Duodenal mucosa (tissue), 2 donors: ENCODE results near the gene TNFRSF12A.
"Not testable (repeated sequence)": the region's sequence is repeated elsewhere in the genome, so short reads cannot be mapped to it uniquely, and the experiment has no call there.

Experiments
- H3K27ac ChIP-seq: one replicate; pipeline ENCODE4 v1.7.0; 2013; ENCODE audit warnings: low read depth, low read length
- H3K27me3 ChIP-seq, 2 donors: one replicate each; pipeline ENCODE4 v1.7.0; 2013; ENCODE audit warnings: low read length in 2 of 2, control low read depth in 1 of 2; ENCODE audit not compliant: insufficient read depth in 2 of 2, control insufficient read depth in 1 of 2
- H3K36me3 ChIP-seq, 2 donors: one replicate each; pipeline ENCODE4 v1.7.0; 2013; ENCODE audit warnings: low read length in 2 of 2, control low read depth in 1 of 2; ENCODE audit not compliant: insufficient read depth in 2 of 2, control insufficient read depth in 1 of 2
- H3K4me1 ChIP-seq, 2 donors: one replicate each; pipeline ENCODE4 v1.7.0; 2013; ENCODE audit warnings: low read length in 2 of 2, control low read depth in 1 of 2; ENCODE audit not compliant: insufficient read depth in 2 of 2, control insufficient read depth in 1 of 2
- H3K4me3 ChIP-seq, 2 donors: one replicate each; pipeline ENCODE4 v1.7.0; 2013; ENCODE audit warnings: low read length in 2 of 2, low read depth in 1 of 2
- H3K9ac ChIP-seq, 2 donors: one replicate each; pipeline ENCODE4 v1.7.0; 2013; ENCODE audit warnings: low read length in 2 of 2, low read depth in 1 of 2
- H3K9me3 ChIP-seq, 2 donors: one replicate each; pipeline ENCODE4 v1.7.0; 2013; ENCODE audit warnings: low read length in 2 of 2, control low read depth in 1 of 2; ENCODE audit not compliant: control insufficient read depth in 1 of 2

TNFRSF12A gene

DNA sequence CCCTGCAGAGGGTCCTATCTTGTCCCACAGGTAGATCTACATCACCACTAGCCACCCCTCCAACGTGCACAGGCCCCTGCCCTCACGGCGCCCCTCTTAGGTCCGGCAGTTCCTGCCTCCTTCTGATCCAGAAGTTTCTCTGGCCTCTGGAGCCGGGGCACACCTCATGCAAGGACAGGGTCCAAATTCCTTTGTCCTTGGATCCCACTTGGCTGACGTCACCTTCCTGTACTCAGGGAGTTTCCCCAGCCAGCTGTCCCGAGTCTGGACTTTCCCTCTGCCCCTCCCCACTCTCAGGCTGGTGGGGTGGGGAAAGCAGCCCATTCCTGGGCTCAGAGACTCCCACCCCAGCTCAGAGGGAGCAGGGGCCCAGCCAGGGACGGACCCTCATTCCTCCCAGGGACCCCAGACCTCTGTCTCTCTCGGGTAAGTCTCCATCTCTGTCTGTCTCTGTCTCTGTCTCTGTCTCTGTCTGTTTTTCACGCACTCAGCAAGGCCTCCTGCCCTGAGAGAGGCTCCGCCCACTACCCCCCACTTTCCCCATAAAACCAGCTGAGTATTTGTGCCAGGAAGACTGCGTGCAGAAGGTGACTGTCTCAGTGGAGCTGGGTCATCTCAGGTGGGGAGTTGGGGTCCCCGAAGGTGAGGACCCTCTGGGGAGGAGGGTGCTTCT, 45.0 kb downstream of the TNFRSF12A start, which contains the start of gene IL32:
IL32 (plus strand) TSS at position 572 of the 673 bp plus-strand sequence. CDS start 172 bp downstream, outside the sequence.
- peaks cover 19 to 26% of the 10 kb centered on the region in 2 donors for H3K4me1 ChIP-seq
- peak within 1 kb of the TSS; percentile 55 to 89 for H3K9ac ChIP-seq
- H3K36me3 ChIP-seq = peaks cover 0 to 11% of the 10 kb centered on the region in 2 donors

DNA sequence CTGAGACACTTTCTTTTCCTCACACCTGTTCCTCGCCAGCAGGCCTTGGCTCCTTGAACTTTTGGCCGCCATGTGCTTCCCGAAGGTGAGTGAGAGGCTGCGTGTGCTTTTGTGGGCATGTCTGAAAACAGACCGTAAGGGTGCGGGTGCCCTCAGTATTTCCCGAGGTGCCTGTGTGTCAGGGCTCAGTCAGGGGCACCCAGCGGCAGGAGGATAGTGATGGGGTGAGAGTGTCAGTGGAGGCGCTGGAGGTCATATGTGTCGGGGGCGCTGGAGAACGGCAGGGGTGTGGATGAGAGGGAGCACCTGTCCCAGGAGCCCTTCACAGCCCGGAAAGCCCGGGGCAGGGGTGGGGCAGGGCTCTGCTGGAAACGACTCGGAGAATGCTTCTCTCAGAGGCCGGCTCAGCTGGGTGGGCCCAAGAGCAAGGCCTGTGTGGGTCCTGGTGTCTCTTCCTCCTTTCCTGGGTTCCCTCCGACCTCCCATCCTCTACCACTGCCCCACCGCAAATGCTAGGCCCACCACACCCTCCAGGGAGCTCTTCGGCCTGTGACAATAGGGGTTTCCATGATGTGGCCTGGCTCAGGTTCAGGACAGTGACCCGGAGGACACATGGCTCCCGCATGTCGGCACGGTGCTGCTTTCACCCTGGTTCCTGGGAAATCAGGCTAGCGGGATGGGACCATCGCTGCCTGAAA, 45.7 kb downstream of the TNFRSF12A start:
- H3K4me3 ChIP-seq = peak overlapping the region; percentile 76
- peak overlapping the region; percentile 55 to 89 for H3K9ac ChIP-seq
- peak overlapping the region; percentile 53 for H3K27ac ChIP-seq
- no peaks in the 10 kb centered on the region for H3K27me3 ChIP-seq
- no peaks in the 10 kb centered on the region for H3K9me3 ChIP-seq
- peaks cover 0 to 11% of the 10 kb centered on the region in 2 donors for H3K36me3 ChIP-seq
- H3K4me1 ChIP-seq = peaks cover 14 to 26% of the 10 kb centered on the region in 2 donors

More for the DNA sequence above, 45.0 kb downstream of the TNFRSF12A start, which contains the start of gene IL32:
- H3K9me3 ChIP-seq = no peaks in the 10 kb centered on the region
- H3K27ac ChIP-seq = peak within 1 kb of the TSS; percentile 59
- H3K27me3 ChIP-seq = no peaks in the 10 kb centered on the region
- H3K4me3 ChIP-seq = peak within 1 kb of the TSS; percentile 76

DNA sequence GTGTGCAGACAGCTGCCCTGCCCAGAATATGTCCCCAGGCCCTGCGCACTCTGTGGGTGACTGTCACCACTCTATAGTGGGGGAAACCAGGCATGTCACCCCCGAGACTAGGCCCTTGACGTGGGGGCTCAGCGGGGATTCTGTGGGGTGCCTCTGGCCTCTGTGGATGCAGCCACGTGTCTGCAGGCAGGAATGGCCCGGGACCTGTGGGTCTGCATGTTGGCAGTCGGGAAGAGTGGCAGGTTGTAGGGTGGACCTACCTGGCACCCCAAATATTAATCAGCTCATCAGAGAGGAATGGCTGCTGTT, 46.2 kb downstream of the TNFRSF12A start:
- H3K36me3 ChIP-seq = peaks cover 0 to 11% of the 10 kb centered on the region in 2 donors
- H3K4me1 ChIP-seq = peaks cover 14 to 27% of the 10 kb centered on the region in 2 donors
- peak overlapping the region; percentile 55 to 89 for H3K9ac ChIP-seq
- peak overlapping the region; percentile 53 for H3K27ac ChIP-seq
- H3K27me3 ChIP-seq = no peaks in the 10 kb centered on the region
- no peaks in the 10 kb centered on the region for H3K9me3 ChIP-seq
- H3K4me3 ChIP-seq = peak overlapping the region; percentile 76

DNA sequence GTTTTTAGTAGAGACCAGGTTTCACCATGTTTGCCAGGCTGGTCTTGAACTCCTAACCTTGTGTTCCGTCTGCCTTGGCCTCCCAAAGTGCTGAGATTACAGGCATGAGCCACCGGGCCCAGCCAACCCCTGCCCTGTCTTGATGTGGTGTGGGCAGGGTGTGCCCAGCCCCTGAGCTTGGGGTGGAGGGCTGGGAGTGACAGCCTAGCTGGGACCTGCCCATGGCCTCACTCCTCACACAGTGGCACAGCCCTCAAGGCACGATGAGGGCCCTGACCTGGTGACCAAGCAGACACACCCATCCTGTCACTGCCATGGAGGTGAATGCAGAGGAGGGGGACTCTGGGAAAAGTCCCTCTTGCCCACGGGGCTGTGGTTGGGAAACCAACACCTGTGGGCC, 48.3 kb downstream of the TNFRSF12A start:
- no peak overlapping the region for H3K9ac ChIP-seq
- no peak overlapping the region for H3K27ac ChIP-seq
- H3K4me1 ChIP-seq = peaks cover 14 to 37% of the 10 kb centered on the region in 2 donors
- no peaks in the 10 kb centered on the region for H3K9me3 ChIP-seq
- H3K4me3 ChIP-seq = no peak overlapping the region
- peaks cover 0 to 11% of the 10 kb centered on the region in 2 donors for H3K36me3 ChIP-seq
- H3K27me3 ChIP-seq = no peaks in the 10 kb centered on the region

GRCh38 chr16:3069146-3069545, 49.0 kb downstream of the TNFRSF12A start:
- Histone ChIP-seq H3K4me1 (peaks cover 14 to 43% of the 10 kb centered on the region in 2 donors), H3K36me3 (peaks cover 0 to 11% of the 10 kb centered on the region in 2 donors)
- H3K27ac ChIP-seq, H3K9me3 ChIP-seq, H3K9ac ChIP-seq, H3K4me3 ChIP-seq, H3K27me3 ChIP-seq: not testable (repeated sequence)

- Histone ChIP-seq H3K27me3 (peaks cover 0 to 6% of the 10 kb centered on the region in 2 donors), H3K9ac (no peak overlapping the region), H3K27ac (no peak overlapping the region), H3K4me1 (peaks cover 7 to 41% of the 10 kb centered on the region in 2 donors), H3K4me3 (no peak overlapping the region), H3K36me3 (peaks cover 0 to 11% of the 10 kb centered on the region in 2 donors), H3K9me3 (no peaks in the 10 kb centered on the region)
Observed at GRCh38 chr16:3070608-3071111, 50.5 kb downstream of the TNFRSF12A start.

DNA sequence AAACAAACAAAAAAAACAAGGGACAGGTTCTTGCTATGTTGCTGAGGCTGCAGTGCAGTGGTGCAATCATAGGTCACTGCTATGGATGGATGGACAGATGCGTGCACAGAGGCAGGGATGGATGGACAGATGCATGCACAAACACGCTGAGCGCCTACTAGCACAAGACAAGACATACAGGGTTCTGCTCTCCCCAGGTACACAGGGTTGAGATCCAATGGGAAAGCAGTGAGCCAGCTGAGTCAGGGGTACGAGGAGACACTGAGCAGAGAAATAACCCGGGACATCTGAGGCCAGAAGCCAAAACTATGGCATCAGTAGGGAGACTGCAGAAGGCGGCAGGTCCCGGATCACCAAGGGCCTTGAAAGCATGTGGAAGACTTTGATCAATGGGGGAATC, 51.5 kb downstream of the TNFRSF12A start:
- H3K27me3 ChIP-seq = peaks cover 0 to 6% of the 10 kb centered on the region in 2 donors
- H3K9me3 ChIP-seq = no peaks in the 10 kb centered on the region
- H3K4me1 ChIP-seq = peaks cover 0 to 32% of the 10 kb centered on the region in 2 donors
- H3K36me3 ChIP-seq = peaks cover 0 to 11% of the 10 kb centered on the region in 2 donors
- no peak overlapping the region for H3K4me3 ChIP-seq
- no peak overlapping the region for H3K27ac ChIP-seq
- no peak overlapping the region for H3K9ac ChIP-seq
